Measurements from ENCODE around the gene EFHC1.

DNA sequence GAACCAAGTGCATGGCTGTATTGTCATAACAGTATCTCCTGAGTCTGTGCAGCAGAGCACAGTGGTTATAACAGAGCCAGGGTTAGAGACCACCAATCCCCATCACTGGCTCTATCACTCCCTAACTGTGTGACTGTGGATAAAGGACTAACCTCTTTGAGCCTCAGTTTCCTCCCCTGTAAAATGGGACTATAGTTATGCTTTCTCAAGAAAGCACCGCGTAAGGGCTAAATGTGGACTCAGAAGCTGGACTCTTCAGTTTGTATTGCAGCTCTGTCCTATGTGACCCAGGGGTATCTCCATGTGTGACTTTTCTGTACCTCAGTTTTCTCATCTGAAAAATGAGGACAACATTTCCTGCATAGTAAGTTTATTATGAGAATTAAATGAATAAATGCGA, 96.8 kb downstream of the EFHC1 start:
- TF ChIP-seq, protein P1, sequence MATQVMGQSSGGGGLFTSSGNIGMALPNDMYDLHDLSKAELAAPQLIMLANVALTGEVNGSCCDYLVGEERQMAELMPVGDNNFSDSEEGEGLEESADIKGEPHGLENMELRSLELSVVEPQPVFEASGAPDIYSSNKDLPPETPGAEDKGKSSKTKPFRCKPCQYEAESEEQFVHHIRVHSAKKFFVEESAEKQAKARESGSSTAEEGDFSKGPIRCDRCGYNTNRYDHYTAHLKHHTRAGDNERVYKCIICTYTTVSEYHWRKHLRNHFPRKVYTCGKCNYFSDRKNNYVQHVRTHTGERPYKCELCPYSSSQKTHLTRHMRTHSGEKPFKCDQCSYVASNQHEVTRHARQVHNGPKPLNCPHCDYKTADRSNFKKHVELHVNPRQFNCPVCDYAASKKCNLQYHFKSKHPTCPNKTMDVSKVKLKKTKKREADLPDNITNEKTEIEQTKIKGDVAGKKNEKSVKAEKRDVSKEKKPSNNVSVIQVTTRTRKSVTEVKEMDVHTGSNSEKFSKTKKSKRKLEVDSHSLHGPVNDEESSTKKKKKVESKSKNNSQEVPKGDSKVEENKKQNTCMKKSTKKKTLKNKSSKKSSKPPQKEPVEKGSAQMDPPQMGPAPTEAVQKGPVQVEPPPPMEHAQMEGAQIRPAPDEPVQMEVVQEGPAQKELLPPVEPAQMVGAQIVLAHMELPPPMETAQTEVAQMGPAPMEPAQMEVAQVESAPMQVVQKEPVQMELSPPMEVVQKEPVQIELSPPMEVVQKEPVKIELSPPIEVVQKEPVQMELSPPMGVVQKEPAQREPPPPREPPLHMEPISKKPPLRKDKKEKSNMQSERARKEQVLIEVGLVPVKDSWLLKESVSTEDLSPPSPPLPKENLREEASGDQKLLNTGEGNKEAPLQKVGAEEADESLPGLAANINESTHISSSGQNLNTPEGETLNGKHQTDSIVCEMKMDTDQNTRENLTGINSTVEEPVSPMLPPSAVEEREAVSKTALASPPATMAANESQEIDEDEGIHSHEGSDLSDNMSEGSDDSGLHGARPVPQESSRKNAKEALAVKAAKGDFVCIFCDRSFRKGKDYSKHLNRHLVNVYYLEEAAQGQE (IDR thresholded peaks at IDR 0.05; ENCODE audit: low read depth): no peak
- TF ChIP-seq, protein P2, sequence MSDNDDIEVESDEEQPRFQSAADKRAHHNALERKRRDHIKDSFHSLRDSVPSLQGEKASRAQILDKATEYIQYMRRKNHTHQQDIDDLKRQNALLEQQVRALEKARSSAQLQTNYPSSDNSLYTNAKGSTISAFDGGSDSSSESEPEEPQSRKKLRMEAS (IDR thresholded peaks at IDR 0.05): no peak
- no peak for TF ChIP-seq POLR2A (IDR thresholded peaks at IDR 0.05; ENCODE audit: borderline replicate concordance, extremely low read depth, insufficient read depth, insufficient read length)
- TF ChIP-seq, protein P3, sequence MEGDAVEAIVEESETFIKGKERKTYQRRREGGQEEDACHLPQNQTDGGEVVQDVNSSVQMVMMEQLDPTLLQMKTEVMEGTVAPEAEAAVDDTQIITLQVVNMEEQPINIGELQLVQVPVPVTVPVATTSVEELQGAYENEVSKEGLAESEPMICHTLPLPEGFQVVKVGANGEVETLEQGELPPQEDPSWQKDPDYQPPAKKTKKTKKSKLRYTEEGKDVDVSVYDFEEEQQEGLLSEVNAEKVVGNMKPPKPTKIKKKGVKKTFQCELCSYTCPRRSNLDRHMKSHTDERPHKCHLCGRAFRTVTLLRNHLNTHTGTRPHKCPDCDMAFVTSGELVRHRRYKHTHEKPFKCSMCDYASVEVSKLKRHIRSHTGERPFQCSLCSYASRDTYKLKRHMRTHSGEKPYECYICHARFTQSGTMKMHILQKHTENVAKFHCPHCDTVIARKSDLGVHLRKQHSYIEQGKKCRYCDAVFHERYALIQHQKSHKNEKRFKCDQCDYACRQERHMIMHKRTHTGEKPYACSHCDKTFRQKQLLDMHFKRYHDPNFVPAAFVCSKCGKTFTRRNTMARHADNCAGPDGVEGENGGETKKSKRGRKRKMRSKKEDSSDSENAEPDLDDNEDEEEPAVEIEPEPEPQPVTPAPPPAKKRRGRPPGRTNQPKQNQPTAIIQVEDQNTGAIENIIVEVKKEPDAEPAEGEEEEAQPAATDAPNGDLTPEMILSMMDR (IDR thresholded peaks at IDR 0.05 in 2 of 3, conservative IDR thresholded peaks at IDR 0.05 in 1 of 3; ENCODE audit: borderline replicate concordance in 1 of 3, insufficient read depth in 1 of 3, low read depth in 2 of 3, low read length in 2 of 3): no peak
- TF ChIP-seq CEBPB (IDR thresholded peaks at IDR 0.05; ENCODE audit: low read depth): no peak
- no peak for TF ChIP-seq EZH2phosphoT487 (IDR thresholded peaks at IDR 0.05; ENCODE audit: borderline replicate concordance)
- no peak for TF ChIP-seq POLR2AphosphoS5 (IDR thresholded peaks at IDR 0.05; ENCODE audit: low read depth, low read length)

Measured in HCT116 (cell line).